Measurements from ENCODE around the gene RBM6.

Gene RBM6

GRCh38 chr3:50124800-50125178 lies 184.8 kb downstream of the RBM6 start:
- no peak for DNase-seq (ENCODE audit: low read depth in 2 of 2, low spot score in 1 of 2)

GRCh38 chr3:50125541-50126286 lies 185.8 kb downstream of the RBM6 start:
- DNase-seq (ENCODE audit: low read depth in 2 of 2, low spot score in 1 of 2): no peak

GRCh38 chr3:50126287-50127211 lies 186.6 kb downstream of the RBM6 start:
- DNase-seq (ENCODE audit: low read depth in 2 of 2, low spot score in 1 of 2): no peak

Data from stimulated activated CD8-positive, alpha-beta memory T cell treated with anti-CD3 and anti-CD28 coated beads, Interleukin-4, amount 100 ng/mL, for 1 hour (primary cell).